ENCODE results near the gene CACNA1I.

DNA sequence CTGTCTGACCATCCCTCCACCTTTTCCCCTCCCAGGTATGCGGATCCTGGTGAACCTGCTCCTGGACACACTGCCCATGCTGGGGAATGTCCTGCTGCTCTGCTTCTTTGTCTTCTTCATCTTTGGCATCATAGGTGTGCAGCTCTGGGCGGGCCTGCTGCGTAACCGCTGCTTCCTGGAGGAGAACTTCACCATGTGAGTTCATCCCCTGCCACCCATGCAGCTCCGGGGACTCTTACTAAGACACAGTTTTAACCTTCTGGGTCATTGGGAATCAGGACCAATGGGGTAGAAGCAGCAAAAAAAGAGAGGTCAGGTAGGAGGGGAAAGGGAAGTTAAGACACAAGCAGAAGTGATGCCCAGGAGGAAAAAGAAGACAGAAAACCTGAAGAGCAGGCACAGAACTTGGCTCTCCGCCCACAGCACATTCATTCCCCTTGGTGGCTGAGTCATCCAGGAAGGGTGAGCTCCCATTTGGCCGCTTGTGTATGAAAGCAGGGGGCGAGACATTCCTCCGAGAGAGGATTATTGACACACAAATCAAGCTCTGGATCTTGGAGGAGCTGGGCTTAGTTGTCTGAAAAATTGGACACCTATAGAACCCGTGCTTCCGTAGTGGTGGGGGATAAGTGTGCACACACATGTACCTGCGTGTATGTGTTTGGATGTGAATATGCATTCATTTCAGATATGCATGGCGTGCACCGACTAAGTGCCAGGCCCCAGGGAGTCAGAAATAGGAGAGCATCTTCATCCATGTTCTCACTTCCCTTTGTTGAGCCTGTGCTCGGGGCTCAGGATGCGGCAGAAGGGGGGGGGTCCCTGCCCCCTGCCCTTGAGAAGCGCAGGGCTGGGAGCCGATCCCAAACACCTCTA is 64.2 kb downstream of the CACNA1I start:
- no peak for TF ChIP-seq POLR2A (IDR thresholded peaks at IDR 0.05; ENCODE audit: low read depth, low read length)
- no peak for TF ChIP-seq TAF1 (IDR thresholded peaks at IDR 0.05; ENCODE audit: borderline replicate concordance, low read depth, low read length)
